Calu3 (cell line): ENCODE results near the gene PNPLA7. TPM values are rescaled to one million over a fixed set of nuclear protein-coding genes. Genes with fewer than 3 reads are reported as not detected.
"Not testable (repeated sequence)": the region's sequence is repeated elsewhere in the genome, so short reads cannot be mapped to it uniquely, and the experiment has no call there.

Experiments
- BruUV-seq: library from RNA; stranded (reverse); fragments of 400-500 nt; replicated peaks from 2 replicates; lab custom pipeline; 2021; lab: Mats Ljungman, UMichigan
- CTCF ChIA-PET: fragments of 300-600 bp; sonication (Branson Sonifier 250); formaldehyde crosslinking; loops from one replicate; lab custom pipeline; 2022; ENCODE audit warnings: antibody characterized with exemption; lab: Charles Lee
- DNase-seq: peaks from one replicate; pipeline ENCODE4 v3.0.0; 2022
- H3K27ac Mint-ChIP-seq: one replicate; pipeline ENCODE4 v1.8.0; 2022; ENCODE audit warnings: mixed read lengths; ENCODE audit not compliant: unreplicated experiment
- H3K27me3 Mint-ChIP-seq: one replicate; pipeline ENCODE4 v1.8.0; 2022; ENCODE audit warnings: mixed read lengths; ENCODE audit not compliant: unreplicated experiment
- H3K36me3 Mint-ChIP-seq: one replicate; pipeline ENCODE4 v1.8.0; 2022; ENCODE audit warnings: mild to moderate bottlenecking, moderate library complexity, mixed read lengths; ENCODE audit not compliant: insufficient read depth, unreplicated experiment
- H3K4me1 Mint-ChIP-seq: one replicate; pipeline ENCODE4 v1.8.0; 2022; ENCODE audit warnings: mild to moderate bottlenecking, low read depth, mixed read lengths; ENCODE audit not compliant: unreplicated experiment
- H3K4me3 Mint-ChIP-seq: one replicate; pipeline ENCODE4 v1.8.0; 2022; ENCODE audit warnings: mild to moderate bottlenecking, low read depth, moderate library complexity, mixed read lengths; ENCODE audit not compliant: unreplicated experiment
- H3K9me3 Mint-ChIP-seq: one replicate; pipeline ENCODE4 v1.8.0; 2022; ENCODE audit warnings: low read depth, mixed read lengths; ENCODE audit not compliant: unreplicated experiment
- intact Hi-C: fragments of 100-400 bp; cut with micrococcal nuclease; formaldehyde crosslinking; loops from one replicate; pipeline ENCODE4 v1.10.0; 2022; ENCODE audit not compliant: unreplicated experiment
- total RNA-seq: library from RNA; stranded (reverse); gene quantifications from 2 replicates; pipeline ENCODE4 v1.2.3, GENCODE V29; 2022
- TF ChIP-seq, protein P1 (sequence below): fragments of 200-600 bp; IDR thresholded peaks from one replicate; pipeline ENCODE4 v1.8.0; 2022; ENCODE audit warnings: antibody characterized with exemption; ENCODE audit not compliant: unreplicated experiment

The PNPLA7 gene
- total RNA-seq, 1 experiment from 2014 or later, result 1.8 TPM

DNA sequence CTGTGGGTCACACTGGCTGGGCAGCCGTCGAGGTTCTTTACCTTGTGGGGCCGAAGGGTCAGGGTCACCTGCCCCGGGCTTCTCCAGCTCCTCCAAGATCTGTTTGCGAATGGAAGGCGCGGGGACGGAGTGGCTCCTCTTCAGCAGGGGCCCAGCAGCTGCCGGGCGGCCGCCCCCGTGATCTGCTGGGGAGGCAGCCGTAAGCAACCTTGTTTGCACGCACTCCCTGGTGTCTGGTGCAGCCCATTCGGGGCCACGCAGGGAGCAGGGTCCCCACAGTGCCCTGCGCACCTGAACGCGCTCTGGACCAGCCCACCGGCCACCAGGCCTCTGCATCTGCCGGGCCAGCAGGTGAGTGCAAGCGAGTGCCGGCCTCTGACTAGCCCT is 34.9 kb downstream of the PNPLA7 start:
- CTCF ChIA-PET, result no interaction called here
- H3K4me3 Mint-ChIP-seq, result no peak overlapping the region
- TF ChIP-seq, protein P1, sequence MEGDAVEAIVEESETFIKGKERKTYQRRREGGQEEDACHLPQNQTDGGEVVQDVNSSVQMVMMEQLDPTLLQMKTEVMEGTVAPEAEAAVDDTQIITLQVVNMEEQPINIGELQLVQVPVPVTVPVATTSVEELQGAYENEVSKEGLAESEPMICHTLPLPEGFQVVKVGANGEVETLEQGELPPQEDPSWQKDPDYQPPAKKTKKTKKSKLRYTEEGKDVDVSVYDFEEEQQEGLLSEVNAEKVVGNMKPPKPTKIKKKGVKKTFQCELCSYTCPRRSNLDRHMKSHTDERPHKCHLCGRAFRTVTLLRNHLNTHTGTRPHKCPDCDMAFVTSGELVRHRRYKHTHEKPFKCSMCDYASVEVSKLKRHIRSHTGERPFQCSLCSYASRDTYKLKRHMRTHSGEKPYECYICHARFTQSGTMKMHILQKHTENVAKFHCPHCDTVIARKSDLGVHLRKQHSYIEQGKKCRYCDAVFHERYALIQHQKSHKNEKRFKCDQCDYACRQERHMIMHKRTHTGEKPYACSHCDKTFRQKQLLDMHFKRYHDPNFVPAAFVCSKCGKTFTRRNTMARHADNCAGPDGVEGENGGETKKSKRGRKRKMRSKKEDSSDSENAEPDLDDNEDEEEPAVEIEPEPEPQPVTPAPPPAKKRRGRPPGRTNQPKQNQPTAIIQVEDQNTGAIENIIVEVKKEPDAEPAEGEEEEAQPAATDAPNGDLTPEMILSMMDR, result no peak
- no TSS peak for BruUV-seq
- DNase-seq, result no peak
- intact Hi-C loops, result no loop called here
- H3K36me3 Mint-ChIP-seq, result peaks cover 6% of the 10 kb centered on the region
- H3K9me3 Mint-ChIP-seq, result no peaks in the 10 kb centered on the region
- peaks cover 23% of the 10 kb centered on the region for H3K4me1 Mint-ChIP-seq
- H3K27ac Mint-ChIP-seq, result no peak overlapping the region
- H3K27me3 Mint-ChIP-seq, result no peaks in the 10 kb centered on the region

DNA sequence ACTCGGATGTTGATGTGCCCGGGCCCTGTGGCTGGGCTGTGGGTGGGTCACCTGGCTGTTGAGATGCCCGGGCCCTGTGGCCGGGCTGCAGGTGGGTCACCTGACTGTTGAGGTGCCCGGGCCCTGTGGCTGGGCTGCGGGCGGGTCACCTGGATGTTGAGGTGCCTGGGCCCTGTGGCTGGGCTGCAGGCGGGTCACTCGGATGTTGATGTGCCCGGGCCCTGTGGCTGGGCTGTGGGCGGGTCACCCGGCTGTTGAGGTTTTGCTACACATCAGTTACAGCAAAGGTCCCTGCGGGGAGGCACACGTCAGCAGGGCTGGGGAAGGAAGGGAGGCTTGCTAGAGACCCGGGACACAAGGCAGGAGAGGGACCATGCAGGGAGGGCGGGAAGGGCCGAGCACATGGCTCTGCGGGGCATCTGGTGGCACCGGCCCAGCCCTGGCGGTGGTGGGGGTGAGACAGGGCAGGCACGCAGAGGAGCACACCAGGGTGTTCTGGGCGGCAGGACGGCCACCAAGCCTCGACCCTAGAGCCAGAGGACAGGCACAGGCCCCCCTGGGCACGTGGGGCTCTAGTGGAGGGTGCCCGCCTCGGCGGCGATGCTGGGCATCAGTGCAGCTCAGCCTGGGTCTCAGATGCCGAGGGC is 35.4 kb downstream of the PNPLA7 start:
- no TSS peak for BruUV-seq
- H3K27ac Mint-ChIP-seq, result no peak overlapping the region
- TF ChIP-seq, protein P1, result no peak
- H3K4me3 Mint-ChIP-seq, result no peak overlapping the region
- H3K36me3 Mint-ChIP-seq, result peaks cover 6% of the 10 kb centered on the region
- H3K9me3 Mint-ChIP-seq, result no peaks in the 10 kb centered on the region
- no peaks in the 10 kb centered on the region for H3K27me3 Mint-ChIP-seq
- CTCF ChIA-PET, result no interaction called here
- no peak for DNase-seq
- peaks cover 25% of the 10 kb centered on the region for H3K4me1 Mint-ChIP-seq
- intact Hi-C loops, result no loop called here

- intact Hi-C loops, H3K27me3 Mint-ChIP-seq, H3K9me3 Mint-ChIP-seq, BruUV-seq, H3K36me3 Mint-ChIP-seq: not testable (repeated sequence)
- CTCF ChIA-PET, result interaction anchor here (0.7 to 0.8 kb wide), 2 partner anchors 26 to 73 kb away, joined by 3 to 6 read pairs; partner anchors contain the start of gene ENTPD8
- Mint-ChIP-seq H3K4me3 (peak overlapping the region; percentile 59), H3K4me1 (peaks cover 25% of the 10 kb centered on the region), H3K27ac (peak overlapping the region; percentile 88)
- DNase-seq, result peak; percentile 58
Measured at GRCh38 chr9:137513801-137514570, 36.2 kb downstream of the PNPLA7 start.

DNA sequence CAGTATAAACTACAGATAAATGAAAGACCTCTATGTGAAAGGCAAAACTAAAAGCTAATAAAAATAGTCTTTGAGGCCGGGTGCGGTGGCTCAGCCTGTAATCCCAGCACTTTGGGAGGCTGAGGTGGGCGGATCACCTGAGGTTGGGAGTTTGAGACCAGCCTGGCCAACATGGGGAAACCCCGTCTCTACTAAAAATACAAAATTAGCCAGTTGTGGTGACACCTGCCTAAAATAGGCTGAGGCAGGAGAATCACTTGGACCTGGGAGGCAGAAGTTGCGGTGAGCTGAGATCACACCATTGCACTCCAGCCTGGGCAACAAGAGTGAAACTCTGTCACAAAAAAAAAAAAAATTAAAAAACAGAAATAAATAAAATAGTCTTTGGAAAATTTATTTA is 37.1 kb downstream of the PNPLA7 start:
- DNase-seq, BruUV-seq, H3K36me3 Mint-ChIP-seq, intact Hi-C loops, H3K27me3 Mint-ChIP-seq, H3K27ac Mint-ChIP-seq, H3K9me3 Mint-ChIP-seq: not testable (repeated sequence)
- CTCF ChIA-PET, result interaction anchor here (0.7 to 0.8 kb wide), 2 partner anchors 27 to 72 kb away, joined by 3 to 6 read pairs; partner anchors contain the start of gene ENTPD8
- Mint-ChIP-seq H3K4me3 (peak overlapping the region; percentile 59), H3K4me1 (peaks cover 25% of the 10 kb centered on the region)

GRCh38 chr9:137511758-137512463 is 38.3 kb downstream of the PNPLA7 start:
- no peak overlapping the region for H3K4me3 Mint-ChIP-seq
- intact Hi-C loops, result no loop called here
- H3K9me3 Mint-ChIP-seq, result no peaks in the 10 kb centered on the region
- no peak overlapping the region for H3K27ac Mint-ChIP-seq
- no TSS peak for BruUV-seq
- no peaks in the 10 kb centered on the region for H3K27me3 Mint-ChIP-seq
- H3K36me3 Mint-ChIP-seq, result peaks cover 6% of the 10 kb centered on the region
- CTCF ChIA-PET, result no interaction called here
- H3K4me1 Mint-ChIP-seq, result peaks cover 25% of the 10 kb centered on the region
- peak; percentile 34 for DNase-seq
- TF ChIP-seq, protein P1, result no peak

DNA sequence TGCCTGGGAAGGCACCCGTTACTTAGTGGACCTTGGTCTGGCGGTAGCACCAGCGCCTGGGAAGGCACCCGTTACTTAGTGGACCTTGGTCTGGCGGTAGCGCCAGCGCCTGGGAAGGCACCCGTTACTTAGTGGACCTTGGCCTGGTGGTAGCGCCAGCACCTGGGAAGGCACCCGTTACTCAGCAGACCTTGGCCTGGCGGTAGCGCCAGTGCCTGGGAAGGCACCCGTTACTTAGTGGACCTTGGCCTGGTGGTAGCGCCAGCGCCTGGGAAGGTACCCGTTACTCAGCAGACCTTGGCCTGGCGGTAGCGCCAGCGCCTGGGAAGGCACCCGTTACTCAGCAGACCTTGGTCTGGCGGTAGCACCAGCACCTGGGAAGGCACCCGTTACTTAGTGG is 39.1 kb downstream of the PNPLA7 start:
- intact Hi-C loops, H3K36me3 Mint-ChIP-seq, H3K9me3 Mint-ChIP-seq, CTCF ChIA-PET, H3K27me3 Mint-ChIP-seq, BruUV-seq, H3K4me3 Mint-ChIP-seq, H3K27ac Mint-ChIP-seq, DNase-seq: not testable (repeated sequence)
- peaks cover 25% of the 10 kb centered on the region for H3K4me1 Mint-ChIP-seq
